HFFc6 (cell line): ENCODE results near the gene KLLN. TPM values are rescaled to one million over a fixed set of nuclear protein-coding genes. Genes with fewer than 3 reads are reported as not detected.
A peak's percentile ranks its signal among the peaks of the same experiment; 100 is the strongest.

ENCODE experiments used
- DNase-seq: peaks from one replicate; pipeline ENCODE4 v3.0.0-alpha.2; 2018
- H3K27ac Mint-ChIP-seq: 2 replicates; pipeline ENCODE4 v1.8.0; 2020; ENCODE audit warnings: mild to moderate bottlenecking, mixed read lengths
- H3K27me3 Mint-ChIP-seq: 2 replicates; pipeline ENCODE4 v1.8.0; 2021; ENCODE audit warnings: mild to moderate bottlenecking, moderate library complexity, mixed read lengths; ENCODE audit not compliant: insufficient read depth
- H3K36me3 Mint-ChIP-seq: 2 replicates; pipeline ENCODE4 v1.8.0; 2021; ENCODE audit warnings: low read depth, mixed read lengths
- H3K4me1 Mint-ChIP-seq: 2 replicates; pipeline ENCODE4 v1.8.0; 2020; ENCODE audit warnings: low read depth, mixed read lengths
- H3K4me3 Mint-ChIP-seq: 2 replicates; pipeline ENCODE4 v1.8.0; 2020; ENCODE audit warnings: mild to moderate bottlenecking, moderate library complexity, mixed read lengths
- H3K9me3 Mint-ChIP-seq: 2 replicates; pipeline ENCODE4 v1.8.0; 2020; ENCODE audit warnings: mild to moderate bottlenecking, mixed read lengths
- CTCF ChIP-seq: fragments of 200-600 bp; sonication (generic); IDR thresholded peaks from 2 replicates; pipeline ENCODE4 v1.5.0; 2021; ENCODE audit warnings: antibody characterized with exemption, mild to moderate bottlenecking
- total RNA-seq, 6 experiments: library from RNA; stranded (reverse); fragmentation: NEBNext Ultra II Directional; extraction: Animal tissue kit (Norgen Biotek cat#: 25700); gene quantifications; 2 replicates in 1 of 6; 3 replicates in 5 of 6; pipeline ENCODE4 v1.2.3, GENCODE V29; 2021

The KLLN gene
- total RNA-seq, 6 experiments from 2014 or later = 0.65 to 0.77 (median 0.73) TPM

GRCh38 chr10:87816898-87817608 lies 46.3 kb downstream of the KLLN start:
- DNase-seq = no peak
- H3K27me3 Mint-ChIP-seq = no peaks in the 10 kb centered on the region; the same call in 1 of the 2 replicates
- H3K27ac Mint-ChIP-seq = peak overlapping the region; percentile 96
- no peak for TF ChIP-seq CTCF
- H3K4me1 Mint-ChIP-seq = peaks cover 38% of the 10 kb centered on the region
- H3K4me3 Mint-ChIP-seq = peak overlapping the region; percentile 97
- peaks cover 9% of the 10 kb centered on the region for H3K36me3 Mint-ChIP-seq
- H3K9me3 Mint-ChIP-seq = no peaks in the 10 kb centered on the region

GRCh38 chr10:87816163-87816897 lies 47.0 kb downstream of the KLLN start:
- peaks cover 38% of the 10 kb centered on the region for H3K4me1 Mint-ChIP-seq
- no peak for DNase-seq
- H3K9me3 Mint-ChIP-seq = no peaks in the 10 kb centered on the region
- no peak overlapping the region for H3K27ac Mint-ChIP-seq
- H3K36me3 Mint-ChIP-seq = peaks cover 16% of the 10 kb centered on the region
- peak; percentile 50 for TF ChIP-seq CTCF
- H3K4me3 Mint-ChIP-seq = peak overlapping the region; percentile 97
- H3K27me3 Mint-ChIP-seq = no peaks in the 10 kb centered on the region; the same call in 1 of the 2 replicates

Other genes with a start within 250 kb of the KLLN start
- 100 to 1,000 TPM; 388 to 630 (median 429) TPM for gene PAPSS2, start 203.7 kb downstream of the KLLN start, total RNA-seq
- gene ATAD1, start 45.3 kb downstream of the KLLN start, total RNA-seq = 10 to 100 TPM; 33.4 to 44.4 (median 35.8) TPM
- 10 to 100 TPM; 49.3 to 72.7 (median 63.5) TPM for gene PTEN, start 92 bp upstream of the KLLN start, total RNA-seq